Activated T-cell treated with anti-CD3 and anti-CD28 coated beads for 1 hour (primary cell): ENCODE measurements around the gene LPCAT3.
"Not testable (repeated sequence)": the region's sequence is repeated elsewhere in the genome, so short reads cannot be mapped to it uniquely, and the experiment has no call there.

ENCODE experiments used
- DNase-seq: peaks from one replicate; pipeline ENCODE4 v3.0.0-alpha.2; 2020; ENCODE audit warnings: low read depth

LPCAT3 gene

GRCh38 chr12:7018350-7019042, at the start of gene LPCAT3:
TSS of gene LPCAT3 (minus strand) at chr12:7018476. CDS start at chr12:7018424, 52 bp downstream.
- peak; percentile 93 for DNase-seq

GRCh38 chr12:7067096-7067495, 48.8 kb upstream of the LPCAT3 start:
- DNase-seq = no peak

- no peak for DNase-seq
Observed at GRCh38 chr12:7066596-7066995, 48.3 kb upstream of the LPCAT3 start.

GRCh38 chr12:7065073-7065623, 46.9 kb upstream of the LPCAT3 start:
- no peak for DNase-seq

- no peak for DNase-seq
Observed at GRCh38 chr12:7064516-7064915, 46.2 kb upstream of the LPCAT3 start.

- no peak for DNase-seq
Observed at GRCh38 chr12:7061596-7061995, 43.3 kb upstream of the LPCAT3 start.

- no peak for DNase-seq
Observed at GRCh38 chr12:7061138-7061537, 42.9 kb upstream of the LPCAT3 start.

GRCh38 chr12:7060353-7060954, 42.2 kb upstream of the LPCAT3 start, which contains the start of gene C1S:
TSS of gene C1S (plus strand) at chr12:7060718. CDS start at chr12:7061913, 1,195 bp downstream.
- no peak for DNase-seq

GRCh38 chr12:7059780-7060179, 41.5 kb upstream of the LPCAT3 start:
- no peak for DNase-seq

- DNase-seq = no peak
Observed at GRCh38 chr12:7058850-7059395, 40.6 kb upstream of the LPCAT3 start.

GRCh38 chr12:7058163-7058845, 40.0 kb upstream of the LPCAT3 start:
- no peak for DNase-seq

- not testable (repeated sequence) for DNase-seq
Observed at GRCh38 chr12:7055736-7056135, 37.5 kb upstream of the LPCAT3 start.

- DNase-seq = no peak
Observed at GRCh38 chr12:7054925-7055324, 36.6 kb upstream of the LPCAT3 start.

- DNase-seq = not testable (repeated sequence)
Observed at GRCh38 chr12:7049973-7050372, 31.7 kb upstream of the LPCAT3 start.

GRCh38 chr12:7049445-7049951, 31.2 kb upstream of the LPCAT3 start:
- not testable (repeated sequence) for DNase-seq

- no peak for DNase-seq
Observed at GRCh38 chr12:7047306-7047705, 29.0 kb upstream of the LPCAT3 start.

- no peak for DNase-seq
Observed at GRCh38 chr12:7046383-7047105, 28.3 kb upstream of the LPCAT3 start.

GRCh38 chr12:7045913-7046312, 27.6 kb upstream of the LPCAT3 start:
- no peak for DNase-seq

GRCh38 chr12:7042842-7043241, 24.6 kb upstream of the LPCAT3 start:
- DNase-seq = no peak

GRCh38 chr12:7039403-7039802, 21.1 kb upstream of the LPCAT3 start:
- DNase-seq = no peak

GRCh38 chr12:7038591-7038990, 20.3 kb upstream of the LPCAT3 start:
- DNase-seq = no peak

- not testable (repeated sequence) for DNase-seq
Observed at GRCh38 chr12:7037411-7037810, 19.1 kb upstream of the LPCAT3 start.
